Measurements from ENCODE around the gene LRRN2. TPM values are rescaled to one million over a fixed set of nuclear protein-coding genes. Genes with fewer than 3 reads are reported as not detected.

Gene LRRN2
- total RNA-seq, 4 donors from 2014 or later, result 2.0 to 8.6 (median 3.9) TPM

- no peaks in the 10 kb centered on the region for H3K4me1 ChIP-seq
- intact Hi-C loops (cut with DNase I), result no loop called here
- H3K36me3 ChIP-seq, result no peaks in the 10 kb centered on the region
- H3K27ac ChIP-seq, result no peak overlapping the region
- H3K4me3 ChIP-seq (replicated peaks in 1 of 3), result no peak overlapping the region
- TF ChIP-seq CTCF (IDR thresholded peaks at IDR 0.05) (no peak), POLR2A (IDR thresholded peaks at IDR 0.05) (no peak)
- WGBS, 2 donors, result 67 to 70% methylated on average over 12 of the region's 12 CpGs
- no peaks in the 10 kb centered on the region for H3K9me3 ChIP-seq
- DNase-seq, result no peak
- no peaks in the 10 kb centered on the region for H3K27me3 ChIP-seq
These were observed 29.4 kb upstream of the LRRN2 start for GRCh38 chr1:204714861-204715511.

- intact Hi-C loops (cut with DNase I), result no loop called here
- H3K4me1 ChIP-seq, result no peaks in the 10 kb centered on the region
- H3K4me3 ChIP-seq (replicated peaks in 1 of 3), result no peak overlapping the region
- no peak for TF ChIP-seq CTCF (IDR thresholded peaks at IDR 0.05)
- no peak for TF ChIP-seq POLR2A (IDR thresholded peaks at IDR 0.05)
- no peak overlapping the region for H3K27ac ChIP-seq
- WGBS, 2 donors, result 73% methylated on average over 6 of the region's 6 CpGs
- no peaks in the 10 kb centered on the region for H3K27me3 ChIP-seq
- H3K36me3 ChIP-seq, result no peaks in the 10 kb centered on the region
- H3K9me3 ChIP-seq, result no peaks in the 10 kb centered on the region
- DNase-seq, result no peak
These were observed 28.8 kb upstream of the LRRN2 start for GRCh38 chr1:204714194-204714860.

- no peaks in the 10 kb centered on the region for H3K36me3 ChIP-seq
- H3K4me3 ChIP-seq (replicated peaks in 1 of 3), result no peak overlapping the region
- 34 to 56% methylated on average over 5 of the region's 5 CpGs for WGBS, 2 donors
- intact Hi-C loops (cut with DNase I), result no loop called here
- no peaks in the 10 kb centered on the region for H3K27me3 ChIP-seq
- no peak for DNase-seq
- no peaks in the 10 kb centered on the region for H3K9me3 ChIP-seq
- H3K4me1 ChIP-seq, result no peaks in the 10 kb centered on the region
- no peak overlapping the region for H3K27ac ChIP-seq
- TF ChIP-seq CTCF (IDR thresholded peaks at IDR 0.05) (no peak), POLR2A (IDR thresholded peaks at IDR 0.05) (no peak)
These were observed 28.0 kb upstream of the LRRN2 start for GRCh38 chr1:204713541-204713940.

GRCh38 chr1:204712708-204713430 is 27.3 kb upstream of the LRRN2 start:
- 76 to 84% methylated on average over 4 of the region's 4 CpGs for WGBS, 2 donors
- Histone ChIP-seq H3K4me1 (no peaks in the 10 kb centered on the region), H3K9me3 (no peaks in the 10 kb centered on the region), H3K36me3 (no peaks in the 10 kb centered on the region), H3K27me3 (no peaks in the 10 kb centered on the region), H3K27ac (no peak overlapping the region), H3K4me3 (replicated peaks in 1 of 3) (no peak overlapping the region)
- TF ChIP-seq POLR2A (IDR thresholded peaks at IDR 0.05) (no peak), CTCF (IDR thresholded peaks at IDR 0.05) (no peak)
- intact Hi-C loops (cut with DNase I), result no loop called here
- DNase-seq, result no peak
